K562 (cell line): ENCODE measurements around the gene IRF2BP1. TPM values are rescaled to one million over a fixed set of nuclear protein-coding genes. Genes with fewer than 3 reads are reported as not detected.

Source experiments
- ATF1 ChIP-seq, 2 experiments: fragments of 450-650 bp in 1 of 2; IDR thresholded peaks; 2 replicates each; pipeline ENCODE4 v1.6.1; 2016; ENCODE audit warnings: missing compliant biosample characterization in 1 of 2, missing genetic modification characterization in 1 of 2
- FOXK1 ChIP-seq: sonication (generic); formaldehyde crosslinking; IDR thresholded peaks from 2 replicates; pipeline ENCODE4 v1.8.0; 2022; ENCODE audit warnings: missing genetic modification reagents, mild to moderate bottlenecking, borderline replicate concordance
- FUS ChIP-seq: fragments of 200-400 bp; formaldehyde crosslinking; optimal IDR thresholded peaks from 2 replicates; pipeline ENCODE3; 2017; ENCODE audit warnings: low read depth, low read length
- GABPA ChIP-seq: fragments of 200-800 bp; sonication (Bioruptor generic); conservative IDR thresholded peaks from 2 replicates; pipeline ENCODE4 v1.6.1; 2016; ENCODE audit warnings: low read depth, missing genetic modification characterization, missing compliant biosample characterization
- HDAC2 ChIP-seq: fragments of 450-650 bp; IDR thresholded peaks from 2 replicates; pipeline ENCODE4 v1.6.1; 2016; ENCODE audit warnings: mild to moderate bottlenecking
- KDM4B ChIP-seq, 2 experiments: fragments of 450-650 bp in 1 of 2; sonication (generic) in 1 of 2; IDR thresholded peaks; 2 replicates each; pipeline ENCODE4 v1.6.1; 2016 to 2017; ENCODE audit warnings: borderline replicate concordance in 2 of 2, antibody characterized with exemption in 1 of 2, low read depth in 1 of 2, mild to moderate bottlenecking in 1 of 2
- PHB2 ChIP-seq: fragments of 450-650 bp; IDR thresholded peaks from 2 replicates; pipeline ENCODE4 v1.6.1; 2017; ENCODE audit warnings: low read depth
- POLR2A ChIP-seq: fragments of 450-650 bp; conservative IDR thresholded peaks from 2 replicates; pipeline ENCODE4 v1.6.1; 2016
- POLR2AphosphoS5 ChIP-seq: IDR thresholded peaks from 2 replicates; pipeline ENCODE4 v1.6.1; 2011; ENCODE audit warnings: mild to moderate bottlenecking, low read depth, low read length, moderate library complexity; ENCODE audit not compliant: control insufficient read depth, insufficient read depth
- TAL1 ChIP-seq: fragments of 450-650 bp; IDR thresholded peaks from 2 replicates; pipeline ENCODE4 v1.6.1; 2016; ENCODE audit warnings: mild to moderate bottlenecking
- ZBTB7A ChIP-seq: IDR thresholded peaks from 2 replicates; pipeline ENCODE4 v1.6.1; 2011; ENCODE audit warnings: low read depth, mild to moderate bottlenecking, low read length, moderate library complexity, borderline replicate concordance; ENCODE audit not compliant: control insufficient read depth
- ZNF212 ChIP-seq: fragments of 450-650 bp; formaldehyde crosslinking; IDR thresholded peaks from 2 replicates; pipeline ENCODE4 v1.4.0; 2020; ENCODE audit warnings: mild to moderate bottlenecking
- polyA plus RNA-seq, 8 experiments: library from polyadenylated mRNA; depleted of rRNA in 4 of 8; stranded (reverse) in 5 of 8; unstranded in 3 of 8; fragments of >200 nt; fragmentation: Nextera tagmentation in 2 of 8; fragmentation: Illumina TruSeq in 1 of 8; extraction: Ambion mirVana in 2 of 8; extraction: Trizol in 1 of 8; gene quantifications; 2 replicates each; pipeline versions ENCODE4 v1.2.1 to v1.2.3, GENCODE V29; 2011 to 2014; ENCODE audit warnings: inconsistent platforms in 1 of 8, missing spikeins in 1 of 8
- total RNA-seq, 7 experiments: library from RNA; depleted of rRNA in 6 of 7; stranded (reverse); fragments of >200 nt in 6 of 7; fragmentation: Illumina TruSeq in 2 of 7; extraction: Trizol in 2 of 7; gene quantifications; 2 replicates each; pipeline versions ENCODE4 v1.2.1 to v1.2.3, GENCODE V29; 2011 to 2021; ENCODE audit warnings: low replicate concordance in 1 of 7
- TF ChIP-seq, protein P1 (sequence below): fragments of 250-450 bp; sonication (Bioruptor Pico); IDR thresholded peaks from 2 replicates; pipeline ENCODE4 v1.5.0; 2021
- TF ChIP-seq, protein P2 (sequence below): fragments of 250-450 bp; sonication (Bioruptor Pico); IDR thresholded peaks from 2 replicates; pipeline ENCODE4 v1.4.0; 2020; ENCODE audit warnings: mild to moderate bottlenecking, moderate library complexity
- TF ChIP-seq, protein P3 (sequence below): fragments of 250-450 bp; sonication (Bioruptor Pico); IDR thresholded peaks from 2 replicates; pipeline ENCODE4 v1.8.0; 2021; ENCODE audit warnings: mild to moderate bottlenecking, moderate library complexity
- TF ChIP-seq, protein P4 (sequence below): sonication (generic); formaldehyde crosslinking; IDR thresholded peaks from 2 replicates; pipeline ENCODE4 v1.8.1; 2023; ENCODE audit warnings: mild to moderate bottlenecking, missing genetic modification reagents, moderate library complexity
- TF ChIP-seq, protein P5 (sequence below): fragments of 450-650 bp; IDR thresholded peaks from 2 replicates; pipeline ENCODE4 v1.6.1; 2016; ENCODE audit warnings: antibody characterized with exemption
- TF ChIP-seq, protein P6 (sequence below): sonication (generic); formaldehyde crosslinking; IDR thresholded peaks from 2 replicates; pipeline ENCODE4 v1.8.1; 2023; ENCODE audit warnings: mild to moderate bottlenecking, missing genetic modification reagents

IRF2BP1 gene
- total and polyA plus RNA-seq, 9 of the 15 experiments (the other 6 are each of a cell fraction or from before 2014, with no cell fraction given) = 0.61 to 35.9 (median 3.5) TPM

DNA sequence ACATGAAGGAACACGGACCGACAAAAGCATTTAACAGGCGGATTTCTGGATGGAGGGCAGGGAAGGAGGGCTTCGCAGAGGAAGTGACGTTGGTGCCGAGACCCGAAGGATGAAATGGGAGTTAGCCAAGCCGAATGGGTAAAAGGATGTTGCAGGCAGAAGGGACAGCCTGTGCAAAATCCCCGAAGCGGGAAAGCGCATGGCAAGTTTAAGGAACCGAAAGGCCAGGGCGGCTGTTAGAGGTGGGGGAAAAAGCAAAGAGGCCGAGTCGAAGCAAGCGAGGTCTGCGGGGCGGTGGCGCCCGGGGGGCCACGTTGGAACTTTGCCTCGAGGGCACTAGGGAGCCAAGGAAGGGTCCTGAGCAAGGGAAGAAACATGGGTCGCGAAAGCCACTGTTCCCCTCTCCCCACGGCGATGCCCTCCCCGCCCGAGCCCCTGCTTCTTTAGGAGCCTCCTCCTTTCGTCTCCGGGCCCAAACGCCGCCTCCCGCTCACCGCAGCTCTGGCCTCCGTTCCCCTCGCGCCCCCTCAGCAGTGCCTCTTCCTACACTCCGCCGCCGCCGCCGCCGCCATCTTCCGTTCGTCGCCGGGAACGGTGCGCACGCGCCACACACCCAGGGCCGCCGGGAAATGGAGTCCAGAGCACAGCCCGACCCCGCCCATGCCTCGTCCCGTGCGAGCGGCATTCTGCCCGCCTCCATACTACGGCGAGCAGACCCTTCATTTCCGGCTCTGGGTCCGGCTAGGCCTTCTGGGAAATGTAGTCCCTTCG is 23.2 kb downstream of the IRF2BP1 start, which contains the start of gene SYMPK (continued):
- TF ChIP-seq, protein P1, sequence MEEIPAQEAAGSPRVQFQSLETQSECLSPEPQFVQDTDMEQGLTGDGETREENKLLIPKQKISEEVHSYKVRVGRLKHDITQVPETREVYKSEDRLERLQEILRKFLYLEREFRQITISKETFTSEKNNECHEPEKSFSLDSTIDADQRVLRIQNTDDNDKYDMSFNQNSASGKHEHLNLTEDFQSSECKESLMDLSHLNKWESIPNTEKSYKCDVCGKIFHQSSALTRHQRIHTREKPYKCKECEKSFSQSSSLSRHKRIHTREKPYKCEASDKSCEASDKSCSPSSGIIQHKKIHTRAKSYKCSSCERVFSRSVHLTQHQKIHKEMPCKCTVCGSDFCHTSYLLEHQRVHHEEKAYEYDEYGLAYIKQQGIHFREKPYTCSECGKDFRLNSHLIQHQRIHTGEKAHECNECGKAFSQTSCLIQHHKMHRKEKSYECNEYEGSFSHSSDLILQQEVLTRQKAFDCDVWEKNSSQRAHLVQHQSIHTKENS (CRISPR knock-in tag) = no peak
- TF ChIP-seq POLR2AphosphoS5 (peak; percentile 51; the same call in 1 of the 2 replicates), FUS (no peak), ZBTB7A (peak; percentile 43; the same call in 1 of the 2 replicates), GABPA (tag) (peak; percentile 97), ATF1 (CRISPR knock-in tag; IDR thresholded peaks at IDR 0.05) (no peak), ATF1 (tag; IDR thresholded peaks at IDR 0.05) (peak; percentile 77), KDM4B (IDR thresholded peaks at IDR 0.05; ENCODE audit: borderline replicate concordance in 2 of 2, low read depth in 1 of 2) (peak in 1 of 2 experiments; percentile 60; a peak in 1 of 4 replicates), TAL1 (no peak), FOXK1 (CRISPR knock-in tag) (no peak), PHB2 (no peak), ZNF212 (CRISPR knock-in tag) (no peak), POLR2A (peak; percentile 90), HDAC2 (peak; percentile 37; the same call in 1 of the 2 replicates)
- TF ChIP-seq, protein P2, sequence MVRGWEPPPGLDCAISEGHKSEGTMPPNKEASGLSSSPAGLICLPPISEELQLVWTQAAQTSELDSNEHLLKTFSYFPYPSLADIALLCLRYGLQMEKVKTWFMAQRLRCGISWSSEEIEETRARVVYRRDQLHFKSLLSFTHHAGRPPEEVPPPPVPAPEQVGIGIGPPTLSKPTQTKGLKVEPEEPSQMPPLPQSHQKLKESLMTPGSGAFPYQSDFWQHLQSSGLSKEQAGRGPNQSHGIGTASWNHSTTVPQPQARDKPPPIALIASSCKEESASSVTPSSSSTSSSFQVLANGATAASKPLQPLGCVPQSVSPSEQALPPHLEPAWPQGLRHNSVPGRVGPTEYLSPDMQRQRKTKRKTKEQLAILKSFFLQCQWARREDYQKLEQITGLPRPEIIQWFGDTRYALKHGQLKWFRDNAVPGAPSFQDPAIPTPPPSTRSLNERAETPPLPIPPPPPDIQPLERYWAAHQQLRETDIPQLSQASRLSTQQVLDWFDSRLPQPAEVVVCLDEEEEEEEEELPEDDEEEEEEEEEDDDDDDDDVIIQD (CRISPR knock-in tag) = no peak
- TF ChIP-seq, protein P3, sequence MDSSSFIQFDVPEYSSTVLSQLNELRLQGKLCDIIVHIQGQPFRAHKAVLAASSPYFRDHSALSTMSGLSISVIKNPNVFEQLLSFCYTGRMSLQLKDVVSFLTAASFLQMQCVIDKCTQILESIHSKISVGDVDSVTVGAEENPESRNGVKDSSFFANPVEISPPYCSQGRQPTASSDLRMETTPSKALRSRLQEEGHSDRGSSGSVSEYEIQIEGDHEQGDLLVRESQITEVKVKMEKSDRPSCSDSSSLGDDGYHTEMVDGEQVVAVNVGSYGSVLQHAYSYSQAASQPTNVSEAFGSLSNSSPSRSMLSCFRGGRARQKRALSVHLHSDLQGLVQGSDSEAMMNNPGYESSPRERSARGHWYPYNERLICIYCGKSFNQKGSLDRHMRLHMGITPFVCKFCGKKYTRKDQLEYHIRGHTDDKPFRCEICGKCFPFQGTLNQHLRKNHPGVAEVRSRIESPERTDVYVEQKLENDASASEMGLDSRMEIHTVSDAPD (CRISPR knock-in tag) = no peak
- TF ChIP-seq, protein P4, sequence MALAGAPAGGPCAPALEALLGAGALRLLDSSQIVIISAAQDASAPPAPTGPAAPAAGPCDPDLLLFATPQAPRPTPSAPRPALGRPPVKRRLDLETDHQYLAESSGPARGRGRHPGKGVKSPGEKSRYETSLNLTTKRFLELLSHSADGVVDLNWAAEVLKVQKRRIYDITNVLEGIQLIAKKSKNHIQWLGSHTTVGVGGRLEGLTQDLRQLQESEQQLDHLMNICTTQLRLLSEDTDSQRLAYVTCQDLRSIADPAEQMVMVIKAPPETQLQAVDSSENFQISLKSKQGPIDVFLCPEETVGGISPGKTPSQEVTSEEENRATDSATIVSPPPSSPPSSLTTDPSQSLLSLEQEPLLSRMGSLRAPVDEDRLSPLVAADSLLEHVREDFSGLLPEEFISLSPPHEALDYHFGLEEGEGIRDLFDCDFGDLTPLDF (CRISPR knock-in tag) = 0 out of 2 replicates have a peak, but pooled peaks have one; percentile 2
- TF ChIP-seq, protein P5, sequence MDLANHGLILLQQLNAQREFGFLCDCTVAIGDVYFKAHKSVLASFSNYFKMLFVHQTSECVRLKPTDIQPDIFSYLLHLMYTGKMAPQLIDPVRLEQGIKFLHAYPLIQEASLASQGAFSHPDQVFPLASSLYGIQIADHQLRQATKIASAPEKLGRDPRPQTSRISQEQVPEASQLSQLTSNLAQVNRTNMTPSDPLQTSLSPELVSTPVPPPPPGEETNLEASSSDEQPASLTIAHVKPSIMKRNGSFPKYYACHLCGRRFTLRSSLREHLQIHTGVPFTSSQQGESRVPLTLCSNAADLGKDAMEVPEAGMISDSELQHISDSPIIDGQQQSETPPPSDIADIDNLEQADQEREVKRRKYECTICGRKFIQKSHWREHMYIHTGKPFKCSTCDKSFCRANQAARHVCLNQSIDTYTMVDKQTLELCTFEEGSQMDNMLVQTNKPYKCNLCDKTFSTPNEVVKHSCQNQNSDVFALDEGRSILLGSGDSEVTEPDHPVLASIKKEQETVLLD = peak; percentile 91
- TF ChIP-seq, protein P6, sequence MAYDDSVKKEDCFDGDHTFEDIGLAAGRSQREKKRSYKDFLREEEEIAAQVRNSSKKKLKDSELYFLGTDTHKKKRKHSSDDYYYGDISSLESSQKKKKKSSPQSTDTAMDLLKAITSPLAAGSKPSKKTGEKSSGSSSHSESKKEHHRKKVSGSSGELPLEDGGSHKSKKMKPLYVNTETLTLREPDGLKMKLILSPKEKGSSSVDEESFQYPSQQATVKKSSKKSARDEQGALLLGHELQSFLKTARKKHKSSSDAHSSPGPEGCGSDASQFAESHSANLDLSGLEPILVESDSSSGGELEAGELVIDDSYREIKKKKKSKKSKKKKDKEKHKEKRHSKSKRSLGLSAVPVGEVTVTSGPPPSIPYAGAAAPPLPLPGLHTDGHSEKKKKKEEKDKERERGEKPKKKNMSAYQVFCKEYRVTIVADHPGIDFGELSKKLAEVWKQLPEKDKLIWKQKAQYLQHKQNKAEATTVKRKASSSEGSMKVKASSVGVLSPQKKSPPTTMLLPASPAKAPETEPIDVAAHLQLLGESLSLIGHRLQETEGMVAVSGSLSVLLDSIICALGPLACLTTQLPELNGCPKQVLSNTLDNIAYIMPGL = peak; percentile 29; the same call in 1 of the 2 replicates
